Keratinocyte (primary cell): ENCODE measurements around the gene PLEKHG5. TPM values are rescaled to one million over a fixed set of nuclear protein-coding genes. Genes with fewer than 3 reads are reported as not detected.

Experiments
- DNase-seq: peaks from one replicate; pipeline ENCODE4 v3.0.0-alpha.2; 2011; ENCODE audit warnings: low read depth, missing footprints, low spot score
- FAIRE-seq: peaks from 2 replicates; lab custom pipeline; 2011; peaks lifted over from hg19 to GRCh38; lab: Jason Lieb, UNC
- H2AFZ ChIP-seq: 2 replicates; pipeline ENCODE4 v1.6.0; 2012; ENCODE audit warnings: low read length, control low read depth, inconsistent platforms; ENCODE audit not compliant: control insufficient read depth
- H3K27ac ChIP-seq: 2 replicates; pipeline ENCODE4 v1.5.1; 2011; ENCODE audit warnings: low read length; ENCODE audit not compliant: control insufficient read depth, insufficient read depth
- H3K27me3 ChIP-seq: 3 replicates; pipeline ENCODE4 v1.6.0; 2011; ENCODE audit warnings: low read length; ENCODE audit not compliant: control insufficient read depth, insufficient read depth; ENCODE audit errors: extremely low read depth
- H3K36me3 ChIP-seq, 2 experiments: 2 replicates in 1 of 2; 3 replicates in 1 of 2; pipeline ENCODE4 v1.5.1; 2011; ENCODE audit warnings: low read length in 2 of 2, mild to moderate bottlenecking in 1 of 2; ENCODE audit not compliant: control insufficient read depth in 2 of 2, insufficient read depth in 2 of 2; ENCODE audit errors: extremely low read depth in 1 of 2
- H3K4me1 ChIP-seq: 3 replicates; pipeline ENCODE4 v1.5.1; 2011; ENCODE audit warnings: low read length; ENCODE audit not compliant: control insufficient read depth, insufficient read depth; ENCODE audit errors: extremely low read depth
- H3K4me2 ChIP-seq: 3 replicates; pipeline ENCODE4 v1.6.0; 2011; ENCODE audit warnings: low read depth, low read length; ENCODE audit not compliant: control insufficient read depth, insufficient read depth; ENCODE audit errors: extremely low read depth
- H3K4me3 ChIP-seq, 3 experiments: fragments of 200-600 bp in 1 of 3; sonication (generic) in 1 of 3; 2 replicates in 2 of 3; 3 replicates in 1 of 3; pipeline ENCODE4 v1.5.1; 2011 to 2016; ENCODE audit warnings: low read length in 3 of 3, mild to moderate bottlenecking in 3 of 3, control low read depth in 2 of 3, inconsistent platforms in 1 of 3, low read depth in 1 of 3, mixed read lengths in 1 of 3, mixed run types in 1 of 3, moderate library complexity in 1 of 3; ENCODE audit not compliant: control insufficient read depth in 2 of 3, insufficient read depth in 2 of 3; ENCODE audit errors: extremely low read depth in 1 of 3
- H3K79me2 ChIP-seq: 2 replicates; pipeline ENCODE4 v1.6.0; 2012; ENCODE audit warnings: low read length; ENCODE audit not compliant: control insufficient read depth, insufficient read depth
- H3K9ac ChIP-seq: 3 replicates; pipeline ENCODE4 v1.6.0; 2011; ENCODE audit warnings: low read length; ENCODE audit not compliant: control insufficient read depth, insufficient read depth; ENCODE audit errors: extremely low read depth
- H3K9me1 ChIP-seq: 3 replicates; pipeline ENCODE4 v1.6.0; 2011; ENCODE audit warnings: low read length; ENCODE audit not compliant: control insufficient read depth, insufficient read depth; ENCODE audit errors: extremely low read depth
- H3K9me3 ChIP-seq: 2 replicates; pipeline ENCODE4 v1.5.1; 2012; ENCODE audit warnings: low read depth, low read length; ENCODE audit not compliant: control insufficient read depth
- H4K20me1 ChIP-seq: 3 replicates; pipeline ENCODE4 v1.6.0; 2011; ENCODE audit warnings: low read length; ENCODE audit not compliant: control insufficient read depth, insufficient read depth; ENCODE audit errors: extremely low read depth
- EZH2 ChIP-seq: IDR thresholded peaks from one replicate; pipeline ENCODE4 v1.6.1; 2012; ENCODE audit warnings: inconsistent platforms, mild to moderate bottlenecking, low read length, moderate library complexity
- dilution Hi-C: fragments of 300-500 bp; cut with MboI; formaldehyde crosslinking; loops from one replicate; pipeline ENCODE4 v1.7.0; 2020; ENCODE audit warnings: low sequenced_read_pairs; ENCODE audit not compliant: extremely low pct_ligation_motif_present
- polyA plus RNA-seq, 5 experiments: library from polyadenylated mRNA; depleted of rRNA in 3 of 5; stranded (reverse) in 3 of 5; stranded (forward) in 1 of 5; unstranded in 1 of 5; fragments of >200 nt; gene quantifications; 1 replicate in 1 of 5; 2 replicates in 3 of 5; 3 replicates in 1 of 5; pipeline versions ENCODE4 v1.2.1 to v1.2.3, GENCODE V29; 2011 to 2012; ENCODE audit warnings: missing spikeins in 2 of 5, low read depth in 1 of 5, low replicate concordance in 1 of 5
- TF ChIP-seq, protein P1 (sequence below), 3 experiments: IDR thresholded peaks in 1 of 3; conservative IDR thresholded peaks in 1 of 3; optimal IDR thresholded peaks in 1 of 3; 2 replicates in 2 of 3; 3 replicates in 1 of 3; pipeline versions ENCODE3 to v1.5.1; 2011; ENCODE audit warnings: low read length in 3 of 3, mild to moderate bottlenecking in 3 of 3, moderate library complexity in 2 of 3, control low read depth in 1 of 3, inconsistent platforms in 1 of 3; ENCODE audit not compliant: insufficient read depth in 2 of 3; ENCODE audit errors: extremely low read depth in 1 of 3

The PLEKHG5 gene
- polyA plus RNA-seq, 1 donor (not counting 4 experiments of a cell fraction or from before 2014, with no cell fraction given) = 11.8 TPM

DNA sequence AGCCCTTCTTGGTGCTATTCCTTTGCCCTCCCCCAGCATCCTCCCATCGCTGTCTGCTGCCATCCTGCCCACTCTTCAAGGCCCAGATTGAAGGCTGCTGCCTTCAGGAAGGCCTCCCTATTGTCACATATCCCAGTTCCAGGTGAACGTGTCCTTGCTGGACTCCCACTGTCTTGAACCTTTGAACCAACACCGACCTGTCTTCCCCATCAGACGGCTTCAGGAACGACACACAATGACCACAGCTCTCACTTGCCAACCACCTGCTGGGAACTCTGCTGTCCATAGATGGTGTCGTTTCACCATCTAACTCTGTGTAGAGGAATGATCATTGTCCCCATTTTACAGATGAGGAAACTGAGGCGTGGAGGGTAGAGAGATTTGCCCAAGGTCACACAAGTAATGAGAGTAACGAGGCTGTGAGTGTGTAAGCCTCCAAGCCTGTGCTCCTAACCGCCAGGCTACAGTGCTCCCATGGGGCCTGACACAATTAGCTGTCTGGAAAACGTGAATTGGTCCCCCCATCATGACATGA is 9.9 kb upstream of the PLEKHG5 start:
- Histone ChIP-seq H2AFZ (no peak overlapping the region), H3K4me2 (no peak overlapping the region), H3K27me3 (peaks cover 3% of the 10 kb centered on the region), H3K27ac (no peak overlapping the region), H3K79me2 (no peaks in the 10 kb centered on the region), H3K4me3 (no peak overlapping the region), H3K9me1 (no peaks in the 10 kb centered on the region), H3K36me3 (no peaks in the 10 kb centered on the region), H4K20me1 (no peaks in the 10 kb centered on the region), H3K9me3 (no peaks in the 10 kb centered on the region), H3K9ac (no peak overlapping the region), H3K4me1 (peaks cover 3% of the 10 kb centered on the region)
- TF ChIP-seq, protein P1, sequence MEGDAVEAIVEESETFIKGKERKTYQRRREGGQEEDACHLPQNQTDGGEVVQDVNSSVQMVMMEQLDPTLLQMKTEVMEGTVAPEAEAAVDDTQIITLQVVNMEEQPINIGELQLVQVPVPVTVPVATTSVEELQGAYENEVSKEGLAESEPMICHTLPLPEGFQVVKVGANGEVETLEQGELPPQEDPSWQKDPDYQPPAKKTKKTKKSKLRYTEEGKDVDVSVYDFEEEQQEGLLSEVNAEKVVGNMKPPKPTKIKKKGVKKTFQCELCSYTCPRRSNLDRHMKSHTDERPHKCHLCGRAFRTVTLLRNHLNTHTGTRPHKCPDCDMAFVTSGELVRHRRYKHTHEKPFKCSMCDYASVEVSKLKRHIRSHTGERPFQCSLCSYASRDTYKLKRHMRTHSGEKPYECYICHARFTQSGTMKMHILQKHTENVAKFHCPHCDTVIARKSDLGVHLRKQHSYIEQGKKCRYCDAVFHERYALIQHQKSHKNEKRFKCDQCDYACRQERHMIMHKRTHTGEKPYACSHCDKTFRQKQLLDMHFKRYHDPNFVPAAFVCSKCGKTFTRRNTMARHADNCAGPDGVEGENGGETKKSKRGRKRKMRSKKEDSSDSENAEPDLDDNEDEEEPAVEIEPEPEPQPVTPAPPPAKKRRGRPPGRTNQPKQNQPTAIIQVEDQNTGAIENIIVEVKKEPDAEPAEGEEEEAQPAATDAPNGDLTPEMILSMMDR (optimal IDR thresholded peaks at IDR 0.05 in 1 of 3, IDR thresholded peaks at IDR 0.05 in 1 of 3, conservative IDR thresholded peaks at IDR 0.05 in 1 of 3; ENCODE audit: extremely low read depth in 1 of 3, insufficient read depth in 2 of 3, low read length in 3 of 3) = peak in 1 of 3 experiments; percentile 33
- TF ChIP-seq EZH2 = no peak
- DNase-seq = no peak
- dilution Hi-C loops = no loop called here
- no peak for FAIRE-seq

DNA sequence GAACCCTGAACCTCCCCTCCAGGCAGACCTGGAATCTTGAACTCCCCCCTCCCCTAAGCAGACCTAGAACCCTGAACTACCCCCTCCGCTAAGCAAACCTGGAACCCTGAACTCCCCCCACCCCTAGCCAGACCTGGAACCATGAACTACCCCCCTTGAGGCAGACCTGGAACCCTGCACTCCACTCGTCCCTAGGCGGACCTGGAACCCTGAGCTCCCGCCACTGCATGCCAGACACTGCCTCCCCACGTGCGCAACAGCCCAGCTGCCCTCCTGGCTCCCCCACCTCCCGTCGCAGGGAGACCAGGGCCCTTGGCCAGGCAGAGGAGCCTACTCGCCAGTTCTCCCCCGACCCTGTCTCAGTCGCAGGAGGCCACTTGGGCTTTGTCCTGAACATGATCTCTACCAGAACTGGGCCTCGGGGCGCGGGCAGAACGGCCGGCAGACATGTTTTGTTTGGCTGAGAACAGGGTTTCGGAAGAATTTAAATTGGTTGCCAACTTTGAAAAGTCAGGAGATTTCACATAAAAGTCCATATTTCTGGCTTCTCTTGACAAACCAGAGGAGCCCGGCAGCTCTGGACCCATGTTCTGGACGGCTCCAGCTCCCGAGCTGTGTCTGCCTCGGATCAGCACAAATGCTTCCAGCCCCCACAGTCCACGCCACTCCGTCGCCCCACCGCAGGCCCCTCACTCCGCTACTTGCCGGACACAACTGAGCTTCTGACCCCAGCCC is 9.2 kb upstream of the PLEKHG5 start:
- dilution Hi-C loops = no loop called here
- H3K4me2 ChIP-seq = no peak overlapping the region
- H3K4me1 ChIP-seq = peaks cover 8% of the 10 kb centered on the region
- no peaks in the 10 kb centered on the region for H3K79me2 ChIP-seq
- H3K4me3 ChIP-seq = no peak overlapping the region
- no peak overlapping the region for H3K27ac ChIP-seq
- FAIRE-seq (no peak), DNase-seq (no peak)
- H3K9me3 ChIP-seq = no peaks in the 10 kb centered on the region
- H4K20me1 ChIP-seq = no peaks in the 10 kb centered on the region
- no peaks in the 10 kb centered on the region for H3K36me3 ChIP-seq
- TF ChIP-seq EZH2 = no peak
- H3K27me3 ChIP-seq = peaks cover 3% of the 10 kb centered on the region
- H3K9ac ChIP-seq = no peak overlapping the region
- H3K9me1 ChIP-seq = no peaks in the 10 kb centered on the region
- no peak overlapping the region for H2AFZ ChIP-seq
